ENCODE results near the gene EIF2A.

DNA sequence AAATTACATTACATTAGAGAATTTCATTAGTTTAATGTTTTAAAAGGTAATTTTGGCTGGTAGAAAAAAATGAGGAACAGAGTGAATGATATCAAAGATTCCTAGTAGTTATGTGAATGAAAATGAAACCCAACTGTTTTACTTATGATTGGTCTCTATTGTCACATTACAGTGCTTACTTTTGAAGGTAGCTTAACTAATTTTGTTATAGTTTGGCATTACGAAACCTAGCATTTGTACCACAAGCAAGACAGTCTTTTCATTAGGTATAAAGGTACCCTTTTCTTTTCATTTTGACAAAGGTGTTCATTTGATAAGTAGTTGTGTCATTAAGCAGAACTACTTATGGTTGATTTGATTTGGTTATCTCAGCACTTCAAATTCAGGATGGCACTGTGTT is 63.4 kb downstream of the EIF2A start:
- TF ChIP-seq, protein P1, sequence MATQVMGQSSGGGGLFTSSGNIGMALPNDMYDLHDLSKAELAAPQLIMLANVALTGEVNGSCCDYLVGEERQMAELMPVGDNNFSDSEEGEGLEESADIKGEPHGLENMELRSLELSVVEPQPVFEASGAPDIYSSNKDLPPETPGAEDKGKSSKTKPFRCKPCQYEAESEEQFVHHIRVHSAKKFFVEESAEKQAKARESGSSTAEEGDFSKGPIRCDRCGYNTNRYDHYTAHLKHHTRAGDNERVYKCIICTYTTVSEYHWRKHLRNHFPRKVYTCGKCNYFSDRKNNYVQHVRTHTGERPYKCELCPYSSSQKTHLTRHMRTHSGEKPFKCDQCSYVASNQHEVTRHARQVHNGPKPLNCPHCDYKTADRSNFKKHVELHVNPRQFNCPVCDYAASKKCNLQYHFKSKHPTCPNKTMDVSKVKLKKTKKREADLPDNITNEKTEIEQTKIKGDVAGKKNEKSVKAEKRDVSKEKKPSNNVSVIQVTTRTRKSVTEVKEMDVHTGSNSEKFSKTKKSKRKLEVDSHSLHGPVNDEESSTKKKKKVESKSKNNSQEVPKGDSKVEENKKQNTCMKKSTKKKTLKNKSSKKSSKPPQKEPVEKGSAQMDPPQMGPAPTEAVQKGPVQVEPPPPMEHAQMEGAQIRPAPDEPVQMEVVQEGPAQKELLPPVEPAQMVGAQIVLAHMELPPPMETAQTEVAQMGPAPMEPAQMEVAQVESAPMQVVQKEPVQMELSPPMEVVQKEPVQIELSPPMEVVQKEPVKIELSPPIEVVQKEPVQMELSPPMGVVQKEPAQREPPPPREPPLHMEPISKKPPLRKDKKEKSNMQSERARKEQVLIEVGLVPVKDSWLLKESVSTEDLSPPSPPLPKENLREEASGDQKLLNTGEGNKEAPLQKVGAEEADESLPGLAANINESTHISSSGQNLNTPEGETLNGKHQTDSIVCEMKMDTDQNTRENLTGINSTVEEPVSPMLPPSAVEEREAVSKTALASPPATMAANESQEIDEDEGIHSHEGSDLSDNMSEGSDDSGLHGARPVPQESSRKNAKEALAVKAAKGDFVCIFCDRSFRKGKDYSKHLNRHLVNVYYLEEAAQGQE (IDR thresholded peaks at IDR 0.05; ENCODE audit: low read depth, low read length): no peak
- TF ChIP-seq, protein P2, sequence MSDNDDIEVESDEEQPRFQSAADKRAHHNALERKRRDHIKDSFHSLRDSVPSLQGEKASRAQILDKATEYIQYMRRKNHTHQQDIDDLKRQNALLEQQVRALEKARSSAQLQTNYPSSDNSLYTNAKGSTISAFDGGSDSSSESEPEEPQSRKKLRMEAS (IDR thresholded peaks at IDR 0.05; ENCODE audit: low read depth): no peak
- TF ChIP-seq RAD21 (IDR thresholded peaks at IDR 0.05; ENCODE audit: low read length): no peak
- TF ChIP-seq, protein P3, sequence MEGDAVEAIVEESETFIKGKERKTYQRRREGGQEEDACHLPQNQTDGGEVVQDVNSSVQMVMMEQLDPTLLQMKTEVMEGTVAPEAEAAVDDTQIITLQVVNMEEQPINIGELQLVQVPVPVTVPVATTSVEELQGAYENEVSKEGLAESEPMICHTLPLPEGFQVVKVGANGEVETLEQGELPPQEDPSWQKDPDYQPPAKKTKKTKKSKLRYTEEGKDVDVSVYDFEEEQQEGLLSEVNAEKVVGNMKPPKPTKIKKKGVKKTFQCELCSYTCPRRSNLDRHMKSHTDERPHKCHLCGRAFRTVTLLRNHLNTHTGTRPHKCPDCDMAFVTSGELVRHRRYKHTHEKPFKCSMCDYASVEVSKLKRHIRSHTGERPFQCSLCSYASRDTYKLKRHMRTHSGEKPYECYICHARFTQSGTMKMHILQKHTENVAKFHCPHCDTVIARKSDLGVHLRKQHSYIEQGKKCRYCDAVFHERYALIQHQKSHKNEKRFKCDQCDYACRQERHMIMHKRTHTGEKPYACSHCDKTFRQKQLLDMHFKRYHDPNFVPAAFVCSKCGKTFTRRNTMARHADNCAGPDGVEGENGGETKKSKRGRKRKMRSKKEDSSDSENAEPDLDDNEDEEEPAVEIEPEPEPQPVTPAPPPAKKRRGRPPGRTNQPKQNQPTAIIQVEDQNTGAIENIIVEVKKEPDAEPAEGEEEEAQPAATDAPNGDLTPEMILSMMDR (IDR thresholded peaks at IDR 0.05): no peak

All from SK-N-SH (cell line).